Heart left ventricle (tissue), 16 donors: ENCODE measurements around the gene LASP1. TPM values are rescaled to one million over a fixed set of nuclear protein-coding genes. Genes with fewer than 3 reads are reported as not detected.
A peak's percentile ranks its signal among the peaks of the same experiment; 100 is the strongest.

ENCODE experiments used
- ATAC-seq, 4 donors: fragments of 200-7000 bp; cut with Tn5 transposase; one replicate each; pipeline ENCODE4 v1.9.1; 2020 to 2022; ENCODE audit warnings: moderate library complexity in 4 of 4, mild to moderate bottlenecking in 3 of 4, moderate number of reproducible peaks in 1 of 4
- DNase-seq, 5 donors: peaks; one replicate each; pipeline ENCODE4 v3.0.0-alpha.2; 2020
- H3K27ac ChIP-seq, 12 donors: fragments of 200-600 bp; sonication (generic) in 4 of 12; one replicate each; pipeline versions ENCODE4 v1.5.0 to v1.8.0; 2016 to 2022; ENCODE audit warnings: mild to moderate bottlenecking in 2 of 12
- H3K27me3 ChIP-seq, 9 donors: fragments of 200-600 bp; sonication (generic) in 2 of 9; one replicate each; pipeline versions ENCODE4 v1.5.1 to v1.8.0; 2016 to 2022; ENCODE audit warnings: mild to moderate bottlenecking in 3 of 9
- H3K36me3 ChIP-seq, 9 donors: fragments of 200-600 bp; sonication (generic) in 2 of 9; one replicate each; pipeline versions ENCODE4 v1.5.0 to v1.8.0; 2018 to 2022; ENCODE audit warnings: mild to moderate bottlenecking in 2 of 9
- H3K4me1 ChIP-seq, 12 donors: fragments of 200-600 bp; sonication (generic) in 4 of 12; one replicate each; pipeline versions ENCODE4 v1.5.0 to v1.8.0; 2016 to 2022; ENCODE audit warnings: mild to moderate bottlenecking in 3 of 12
- H3K4me3 ChIP-seq, 12 donors: fragments of 200-600 bp; sonication (generic) in 4 of 12; one replicate each; pipeline versions ENCODE4 v1.5.0 to v1.8.0; 2017 to 2022; ENCODE audit warnings: mild to moderate bottlenecking in 9 of 12, moderate library complexity in 4 of 12
- H3K9me3 ChIP-seq, 12 donors: fragments of 200-600 bp; sonication (generic) in 4 of 12; one replicate each; pipeline versions ENCODE4 v1.5.0 to v1.8.0; 2016 to 2022; ENCODE audit warnings: mild to moderate bottlenecking in 1 of 12
- POLR2A ChIP-seq, 2 donors: fragments of 450-650 bp; IDR thresholded peaks; one replicate each; pipeline ENCODE4 v1.6.1; 2017; ENCODE audit warnings: antibody characterized with exemption in 2 of 2, mild to moderate bottlenecking in 2 of 2, moderate library complexity in 2 of 2
- WGBS, 4 donors: extraction: QIAGEN DNeasy Blood & Tissue Kit in 2 of 4; methylation state at CpG; one replicate each; pipeline versions ENCODE4 v1.1.5 to v1.1.7; 2013 to 2018; 5-methylcytosine and 5-hydroxymethylcytosine counted together
- intact Hi-C, 10 donors: fragments of 100-400 bp; cut with DNase I; formaldehyde crosslinking; loops; one replicate each; pipeline versions ENCODE4 v1.11.1 to v1.14.2; 2022
- polyA plus RNA-seq, 2 donors: library from polyadenylated mRNA; stranded (reverse); fragments of 200-250 nt; gene quantifications; one replicate each; pipeline ENCODE4 v1.2.3, GENCODE V29; 2013
- total RNA-seq, 9 donors: library from RNA; depleted of rRNA in 2 of 9; stranded (reverse); fragments of >200 nt in 2 of 9; fragmentation: NEBNext Ultra II Directional in 3 of 9; extraction: Animal tissue kit (Norgen Biotek cat#: 25700) in 3 of 9; gene quantifications; one replicate each; pipeline versions ENCODE4 v1.1.0 to v1.2.4, GENCODE V29; 2016 to 2023
- TF ChIP-seq, protein P1 (sequence below), 12 donors: fragments of 200-600 bp; sonication (generic) in 4 of 12; IDR thresholded peaks; one replicate each; pipeline versions ENCODE4 v1.5.0 to v1.8.0; 2018 to 2022; ENCODE audit warnings: antibody characterized with exemption in 12 of 12, mild to moderate bottlenecking in 5 of 12
- donor health status: ischemic (EF 13 %, LVEDD 7.1; RV severe dilation, severe dysfunction).
- donor health status: healthy with polysubstance abuse.
- donor health status: DM: no; HTN: yes; CAD: no.
- donor health status: DM: no; HTN: no; CAD: no.
- donor health status: ischemic (EF 25% LVEDD 6.9; RV normal size, moderate dysfunction).
- donor health status: ischemic (EF 25% LVEDD 5.7; RV mildly dilated, moderate dysfunction).
- donor health status: healthy.
- donor health status: DM: yes; HTN: yes; CAD: no.
- donor health status: ischemic (EF 35%, LVEDD 5.7; RV mildly dilated, moderate dysfunction).
- donor health status: nonischemic (EF 11% LVEDD 7.7; RV severe dilation, severe dysfunction).
- donor health status: DM: yes; HTN: yes; CAD: no.
- donor health status: PGD.
- donor health status: ischemic (EF 29% LVEDD 5.4; RV normal size, mild dysfunction).
- donor health status: nonischemic (EF 23%, LVEDD 6.1; RV moderate dilation, normal function).

LASP1 gene
- total and polyA plus RNA-seq, 11 donors = 18.2 to 88.2 (median 26.7) TPM

GRCh38 chr17:38885044-38885727, 15.3 kb downstream of the LASP1 start:
- DNase-seq = no peak
- peak in 1 of 4 donors; percentile 6 for ATAC-seq
- Histone ChIP-seq H3K36me3 (peaks cover 0 to 79% (median 37%) of the 10 kb centered on the region in 9 donors), H3K27ac (peak overlapping the region in 9 of 12 donors; percentile 0 to 87 (median 23)), H3K27me3 (no peaks in the 10 kb centered on the region), H3K4me1 (peaks cover 12 to 86% (median 74%) of the 10 kb centered on the region in 12 donors), H3K4me3 (no peak overlapping the region), H3K9me3 (no peaks in the 10 kb centered on the region)
- TF ChIP-seq, protein P1, sequence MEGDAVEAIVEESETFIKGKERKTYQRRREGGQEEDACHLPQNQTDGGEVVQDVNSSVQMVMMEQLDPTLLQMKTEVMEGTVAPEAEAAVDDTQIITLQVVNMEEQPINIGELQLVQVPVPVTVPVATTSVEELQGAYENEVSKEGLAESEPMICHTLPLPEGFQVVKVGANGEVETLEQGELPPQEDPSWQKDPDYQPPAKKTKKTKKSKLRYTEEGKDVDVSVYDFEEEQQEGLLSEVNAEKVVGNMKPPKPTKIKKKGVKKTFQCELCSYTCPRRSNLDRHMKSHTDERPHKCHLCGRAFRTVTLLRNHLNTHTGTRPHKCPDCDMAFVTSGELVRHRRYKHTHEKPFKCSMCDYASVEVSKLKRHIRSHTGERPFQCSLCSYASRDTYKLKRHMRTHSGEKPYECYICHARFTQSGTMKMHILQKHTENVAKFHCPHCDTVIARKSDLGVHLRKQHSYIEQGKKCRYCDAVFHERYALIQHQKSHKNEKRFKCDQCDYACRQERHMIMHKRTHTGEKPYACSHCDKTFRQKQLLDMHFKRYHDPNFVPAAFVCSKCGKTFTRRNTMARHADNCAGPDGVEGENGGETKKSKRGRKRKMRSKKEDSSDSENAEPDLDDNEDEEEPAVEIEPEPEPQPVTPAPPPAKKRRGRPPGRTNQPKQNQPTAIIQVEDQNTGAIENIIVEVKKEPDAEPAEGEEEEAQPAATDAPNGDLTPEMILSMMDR (IDR thresholded peaks at IDR 0.05) = no peak
- TF ChIP-seq POLR2A (IDR thresholded peaks at IDR 0.05) = no peak
- 62 to 72% (median 65%) methylated on average over 7 to 9 of the region's 9 CpGs for WGBS, 4 donors
- intact Hi-C loops = no loop called here

DNA sequence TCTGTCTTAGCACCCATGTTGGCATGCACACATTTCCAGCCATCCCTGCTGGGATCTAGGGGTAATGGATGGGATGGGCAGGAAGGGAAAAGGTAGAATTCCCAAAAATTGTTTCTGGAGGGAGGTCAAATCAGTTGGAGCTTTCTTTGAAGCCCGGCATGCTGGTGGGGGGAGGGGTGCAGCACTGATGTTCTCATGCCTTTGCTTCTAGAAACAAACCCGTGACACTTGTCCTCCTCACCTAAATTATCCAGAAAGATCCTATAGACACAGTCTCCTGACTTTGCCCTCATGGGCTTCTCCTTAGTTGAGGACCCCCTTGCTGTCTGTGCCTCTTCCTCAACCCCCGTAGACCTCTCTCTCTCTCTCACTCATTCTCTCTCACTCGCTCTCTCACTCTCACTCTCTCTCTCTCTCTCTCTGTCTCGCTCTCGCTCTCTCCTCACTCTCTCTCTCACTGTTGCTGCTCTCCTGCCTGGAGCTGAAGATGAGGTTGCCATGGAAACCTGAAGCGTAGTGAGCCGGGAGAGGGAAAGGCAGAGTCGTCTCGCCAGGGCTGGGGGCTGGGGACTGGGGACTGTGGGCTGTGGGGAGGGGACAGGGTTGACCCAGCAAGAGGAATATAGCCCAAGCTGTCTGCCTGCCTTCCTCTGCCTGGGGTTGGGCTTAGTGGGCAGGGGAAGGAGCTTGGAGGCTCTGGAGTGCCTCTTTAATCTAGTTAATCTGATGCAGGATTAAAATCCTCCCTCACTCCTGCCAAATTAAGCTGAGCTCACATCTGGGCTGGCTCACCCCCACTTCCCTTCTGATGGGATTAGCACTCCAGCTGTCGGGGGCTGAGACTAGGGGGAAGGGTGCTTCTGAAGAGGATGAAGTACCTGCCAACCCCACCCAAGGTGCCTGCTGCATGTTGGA, 16.1 kb downstream of the LASP1 start:
- no peak overlapping the region for H3K4me3 ChIP-seq
- intact Hi-C loops = no loop called here
- DNase-seq = no peak
- peak overlapping the region in 9 of 12 donors; percentile 0 to 76 (median 19) for H3K27ac ChIP-seq
- no peaks in the 10 kb centered on the region for H3K27me3 ChIP-seq
- ATAC-seq = peak in 2 of 4 donors; percentile 4 to 14
- peaks cover 9 to 86% (median 66%) of the 10 kb centered on the region in 12 donors for H3K4me1 ChIP-seq
- TF ChIP-seq, protein P1 (IDR thresholded peaks at IDR 0.05) = no peak
- no peak for TF ChIP-seq POLR2A (IDR thresholded peaks at IDR 0.05)
- H3K36me3 ChIP-seq = peaks cover 0 to 79% (median 43%) of the 10 kb centered on the region in 9 donors
- H3K9me3 ChIP-seq = no peaks in the 10 kb centered on the region
- WGBS, 4 donors = 56 to 65% (median 59%) methylated on average over 10 to 11 of the region's 11 CpGs

DNA sequence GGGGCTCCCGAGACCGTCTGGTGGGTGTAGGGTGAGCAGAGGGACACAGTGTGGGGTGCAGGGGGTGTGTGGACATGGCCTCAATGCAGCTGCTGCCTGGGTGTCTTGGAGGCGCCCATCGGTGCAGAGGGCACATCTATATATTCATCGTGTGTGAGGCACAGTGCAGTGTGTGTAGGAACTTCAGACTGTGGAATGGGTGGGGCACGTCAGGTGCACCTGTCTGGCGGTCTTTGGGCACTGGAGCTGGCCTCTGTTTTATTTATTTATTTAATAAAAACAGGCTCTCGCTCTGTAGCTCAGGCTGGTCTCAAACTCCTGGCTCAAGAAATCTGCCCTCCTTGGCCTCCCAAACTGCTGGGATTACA, 16.8 kb downstream of the LASP1 start:
- ATAC-seq (no peak), DNase-seq (no peak)
- 73 to 87% (median 73%) methylated on average over 8 of the region's 8 CpGs for WGBS, 4 donors
- TF ChIP-seq, protein P1 (IDR thresholded peaks at IDR 0.05) = no peak
- TF ChIP-seq POLR2A (IDR thresholded peaks at IDR 0.05) = no peak
- no peaks in the 10 kb centered on the region for H3K9me3 ChIP-seq
- no peaks in the 10 kb centered on the region for H3K27me3 ChIP-seq
- H3K27ac ChIP-seq = peak overlapping the region in 1 of 12 donors; percentile 13
- intact Hi-C loops = no loop called here
- H3K36me3 ChIP-seq = peaks cover 0 to 79% (median 45%) of the 10 kb centered on the region in 9 donors
- H3K4me1 ChIP-seq = peaks cover 9 to 86% (median 60%) of the 10 kb centered on the region in 12 donors
- H3K4me3 ChIP-seq = no peak overlapping the region

DNA sequence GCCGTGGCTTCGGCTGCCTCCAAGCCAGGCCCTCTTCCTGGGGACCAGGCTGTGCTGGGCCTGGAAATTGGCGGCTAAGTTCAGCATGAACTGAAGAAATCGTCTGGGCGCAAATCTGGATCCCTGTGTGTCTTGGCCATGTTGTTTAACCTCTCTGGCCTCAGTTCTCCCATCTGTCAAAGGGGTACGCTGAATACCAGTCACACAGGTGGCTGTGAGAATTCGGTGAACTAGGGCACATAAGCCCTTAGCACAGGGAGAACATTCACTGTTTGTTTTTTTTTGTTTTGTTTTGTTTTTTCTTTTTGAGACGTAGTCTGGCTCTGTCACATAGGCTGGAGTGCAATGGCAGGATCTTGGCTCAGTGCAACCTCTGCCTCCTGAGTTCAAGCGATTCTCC, 19.0 kb downstream of the LASP1 start:
- 85 to 92% (median 87%) methylated on average over 9 of the region's 9 CpGs for WGBS, 4 donors
- Histone ChIP-seq H3K4me1 (peaks cover 15 to 85% (median 51%) of the 10 kb centered on the region in 12 donors), H3K27ac (no peak overlapping the region), H3K36me3 (peaks cover 0 to 83% (median 59%) of the 10 kb centered on the region in 9 donors), H3K9me3 (no peaks in the 10 kb centered on the region), H3K27me3 (no peaks in the 10 kb centered on the region), H3K4me3 (no peak overlapping the region)
- DNase-seq (no peak), ATAC-seq (no peak)
- TF ChIP-seq POLR2A (IDR thresholded peaks at IDR 0.05) = no peak
- TF ChIP-seq, protein P1 (IDR thresholded peaks at IDR 0.05) = no peak
- intact Hi-C loops = no loop called here
